NB4 (cell line): ENCODE measurements around the gene BTBD9.
A peak's percentile ranks its signal among the peaks of the same experiment; 100 is the strongest.

Experiments used
- DNase-seq: peaks from one replicate; pipeline ENCODE4 v3.0.0; 2010; ENCODE audit warnings: low read depth
- H3K4me3 ChIP-seq: one replicate; pipeline ENCODE4 v1.5.1; 2011; ENCODE audit warnings: mild to moderate bottlenecking, low read depth, low read length, moderate library complexity
- CTCF ChIP-seq: IDR thresholded peaks from one replicate; pipeline ENCODE4 v1.5.1; 2012; ENCODE audit warnings: low read depth, low read length
- MAX ChIP-seq: IDR thresholded peaks from 2 replicates; pipeline ENCODE4 v1.6.1; 2011; ENCODE audit warnings: low read depth, low read length
- MYC ChIP-seq: IDR thresholded peaks from 2 replicates; pipeline ENCODE4 v1.6.1; 2011; ENCODE audit warnings: low read depth, low read length
- POLR2A ChIP-seq: IDR thresholded peaks from 2 replicates; pipeline ENCODE4 v1.6.1; 2011; ENCODE audit warnings: mild to moderate bottlenecking; ENCODE audit not compliant: insufficient read length; ENCODE audit errors: extremely low read depth

The BTBD9 gene

GRCh38 chr6:38646166-38646878 is 6.6 kb upstream of the BTBD9 start:
- no peak overlapping the region for H3K4me3 ChIP-seq
- no peak for DNase-seq
- TF ChIP-seq MYC, result no peak
- TF ChIP-seq POLR2A, result no peak
- TF ChIP-seq MAX, result no peak
- no peak for TF ChIP-seq CTCF

GRCh38 chr6:38644951-38645350 is 5.2 kb upstream of the BTBD9 start:
- DNase-seq, result no peak

GRCh38 chr6:38640216-38640909 is 634 bp upstream of the BTBD9 start:
- TF ChIP-seq MAX, result no peak
- no peak for TF ChIP-seq MYC
- TF ChIP-seq POLR2A, result no peak
- TF ChIP-seq CTCF, result no peak
- DNase-seq, result no peak
- H3K4me3 ChIP-seq, result peak overlapping the region; percentile 85

More at GRCh38 chr6:38644951-38645350, 5.2 kb upstream of the BTBD9 start:
- no peak overlapping the region for H3K4me3 ChIP-seq
- TF ChIP-seq CTCF, result no peak
- no peak for TF ChIP-seq POLR2A
- no peak for TF ChIP-seq MAX
- TF ChIP-seq MYC, result no peak

GRCh38 chr6:38638941-38639497 is 710 bp downstream of the BTBD9 start:
- H3K4me3 ChIP-seq, result peak overlapping the region; percentile 85
- peak; percentile 40 for DNase-seq
- TF ChIP-seq MYC (no peak), POLR2A (no peak), CTCF (no peak), MAX (no peak)

GRCh38 chr6:38637756-38638155 is 2.0 kb downstream of the BTBD9 start:
- no peak for DNase-seq
- TF ChIP-seq MYC (no peak), CTCF (no peak), POLR2A (no peak), MAX (no peak)
- no peak overlapping the region for H3K4me3 ChIP-seq
